Measurements from ENCODE around the gene FOXL1. TPM values are rescaled to one million over a fixed set of nuclear protein-coding genes. Genes with fewer than 3 reads are reported as not detected.

FOXL1 gene
- polyA plus RNA-seq, 3 donors = not detected

GRCh38 chr16:86558355-86559193 lies 19.8 kb upstream of the FOXL1 start:
- H3K27ac ChIP-seq (ENCODE audit: low read depth in 1 of 2, low read length in 2 of 2) = no peak overlapping the region
- peaks cover 13 to 17% of the 10 kb centered on the region in 2 donors for H3K4me1 ChIP-seq (ENCODE audit: control insufficient read depth in 1 of 2, insufficient read depth in 2 of 2, low read length in 2 of 2)
- WGBS (ENCODE audit: insufficient coverage) = 86% methylated on average over 22 of the region's 28 CpGs
- H4K20me1 ChIP-seq (ENCODE audit: insufficient read depth, low read length) = no peaks in the 10 kb centered on the region
- no peak overlapping the region for H2AFZ ChIP-seq (ENCODE audit: insufficient read depth, low read depth, low read length, poor library complexity, severe bottlenecking)
- no peak overlapping the region for H3K4me3 ChIP-seq (replicated peaks in 1 of 3; ENCODE audit: low read depth in 2 of 3, low read length in 3 of 3)
- intact Hi-C loops (cut with micrococcal nuclease) = loop anchor here in 1 of 2 donors (5.0 kb wide), 1 partner anchor 759 kb away; the partner anchor contains the start of gene C16orf95
- no peak for DNase-seq
- Mint-ChIP-seq H3K27ac (no peak overlapping the region), H3K4me3 (no peak overlapping the region), H3K4me1 (peaks cover 18% of the 10 kb centered on the region), H3K36me3 (peaks cover 0 to 2% of the 10 kb centered on the region in 2 donors), H3K9me3 (peaks cover 0 to 5% (median 0%) of the 10 kb centered on the region in 7 donors), H3K27me3 (ENCODE audit: low read depth in 3 of 3) (peaks cover 18 to 37% (median 35%) of the 10 kb centered on the region in 3 donors)
- H3K27me3 ChIP-seq (ENCODE audit: control insufficient read depth in 2 of 2, insufficient read depth in 2 of 2, low read length in 2 of 2) = peaks cover 0 to 10% of the 10 kb centered on the region in 2 donors
- no peaks in the 10 kb centered on the region for H3K36me3 ChIP-seq (replicated peaks in 1 of 2; ENCODE audit: control insufficient read depth in 1 of 2, insufficient read depth in 2 of 2, low read length in 2 of 2)
- H3K9ac ChIP-seq (ENCODE audit: insufficient read depth, low read length, poor library complexity, severe bottlenecking) = no peak overlapping the region
- no peaks in the 10 kb centered on the region for H3K9me3 ChIP-seq (replicated peaks in 1 of 2; ENCODE audit: control insufficient read depth in 1 of 2, insufficient read depth in 1 of 2, low read length in 2 of 2)
- TF ChIP-seq CTCF (IDR thresholded peaks at IDR 0.05) = no peak
- no peak overlapping the region for H3K4me2 ChIP-seq (replicated peaks; ENCODE audit: extremely low read depth, low read length, poor library complexity, severe bottlenecking)
- peaks cover 11% of the 10 kb centered on the region for H3K79me2 ChIP-seq (ENCODE audit: insufficient read depth, low read length)

- peaks cover 30 to 49% (median 48%) of the 10 kb centered on the region in 3 donors for H3K27me3 Mint-ChIP-seq (ENCODE audit: low read depth in 3 of 3)
- TF ChIP-seq CTCF (IDR thresholded peaks at IDR 0.05) = no peak
- peaks cover 20% of the 10 kb centered on the region for H3K4me1 Mint-ChIP-seq
- H3K36me3 Mint-ChIP-seq = peaks cover 0 to 3% of the 10 kb centered on the region in 2 donors
- Histone ChIP-seq H3K4me2 (replicated peaks; ENCODE audit: extremely low read depth, low read length, poor library complexity, severe bottlenecking) (no peak overlapping the region), H3K4me3 (replicated peaks in 1 of 3; ENCODE audit: low read depth in 2 of 3, low read length in 3 of 3) (no peak overlapping the region), H3K9me3 (replicated peaks in 1 of 2; ENCODE audit: control insufficient read depth in 1 of 2, insufficient read depth in 1 of 2, low read length in 2 of 2) (peaks cover 0 to 8% of the 10 kb centered on the region in 2 donors), H3K9ac (ENCODE audit: insufficient read depth, low read length, poor library complexity, severe bottlenecking) (no peak overlapping the region), H4K20me1 (ENCODE audit: insufficient read depth, low read length) (no peaks in the 10 kb centered on the region), H3K27me3 (ENCODE audit: control insufficient read depth in 2 of 2, insufficient read depth in 2 of 2, low read length in 2 of 2) (peaks cover 9 to 20% of the 10 kb centered on the region in 2 donors), H3K27ac (ENCODE audit: low read depth in 1 of 2, low read length in 2 of 2) (no peak overlapping the region), H3K4me1 (ENCODE audit: control insufficient read depth in 1 of 2, insufficient read depth in 2 of 2, low read length in 2 of 2) (peaks cover 10 to 14% of the 10 kb centered on the region in 2 donors), H2AFZ (ENCODE audit: insufficient read depth, low read depth, low read length, poor library complexity, severe bottlenecking) (no peak overlapping the region), H3K79me2 (ENCODE audit: insufficient read depth, low read length) (peaks cover 1% of the 10 kb centered on the region), H3K36me3 (replicated peaks in 1 of 2; ENCODE audit: control insufficient read depth in 1 of 2, insufficient read depth in 2 of 2, low read length in 2 of 2) (no peaks in the 10 kb centered on the region)
- H3K9me3 Mint-ChIP-seq = peaks cover 0 to 3% (median 0%) of the 10 kb centered on the region in 7 donors
- H3K4me3 Mint-ChIP-seq = no peak overlapping the region
- WGBS (ENCODE audit: insufficient coverage) = 88% methylated on average over 9 of the region's 9 CpGs
- H3K27ac Mint-ChIP-seq = no peak overlapping the region
- DNase-seq = no peak
- intact Hi-C loops (cut with micrococcal nuclease) = loop anchor here (5.0 kb wide), 4 partner anchors 502 to 757 kb away; partner anchors contain the start of gene C16orf95 (in 1 of the 2)
Observed at GRCh38 chr16:86559802-86560305, 18.5 kb upstream of the FOXL1 start.

Measured in CD14-positive monocyte (primary cell).